Hypothalamus (tissue), 51 donors: ENCODE results near the gene ZNF428.

Experiments used
- DNase-seq, 51 donors: peaks; one replicate each; lab custom pipeline; 2025; lab: John Stamatoyannopoulos, UW

The ZNF428 gene

GRCh38 chr19:43572171-43572588 lies 47.2 kb downstream of the ZNF428 start:
- DNase-seq = no peak

DNA sequence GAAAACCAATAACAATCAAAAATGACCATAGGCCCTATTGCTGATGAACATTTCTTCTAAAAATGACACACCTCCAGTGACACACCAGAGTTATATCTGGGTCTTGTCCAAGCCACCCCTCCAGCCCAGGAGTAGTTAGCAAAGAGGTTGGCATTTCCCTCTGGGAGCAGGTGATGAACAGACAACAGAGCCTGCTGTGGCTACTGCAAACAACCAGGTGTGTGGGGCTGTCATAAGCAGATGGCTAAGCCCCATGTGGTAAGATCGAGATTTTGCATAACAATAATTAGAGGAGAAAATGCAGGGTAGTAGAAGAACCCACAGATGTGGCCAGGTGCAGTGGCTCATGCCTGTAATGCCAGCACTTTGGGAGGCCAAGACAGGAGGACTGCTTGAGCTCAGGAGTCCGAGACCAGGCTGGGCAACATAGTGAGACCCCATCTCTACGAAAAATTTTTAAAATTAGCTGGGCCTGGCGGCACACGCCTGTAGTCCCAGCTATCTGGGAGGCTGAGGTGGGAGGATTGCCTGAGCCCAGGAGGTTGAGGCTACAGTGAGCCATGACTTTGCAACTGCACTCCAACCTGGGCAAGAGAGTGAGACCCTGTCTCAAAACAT lies 49.1 kb downstream of the ZNF428 start:
- no peak for DNase-seq

DNA sequence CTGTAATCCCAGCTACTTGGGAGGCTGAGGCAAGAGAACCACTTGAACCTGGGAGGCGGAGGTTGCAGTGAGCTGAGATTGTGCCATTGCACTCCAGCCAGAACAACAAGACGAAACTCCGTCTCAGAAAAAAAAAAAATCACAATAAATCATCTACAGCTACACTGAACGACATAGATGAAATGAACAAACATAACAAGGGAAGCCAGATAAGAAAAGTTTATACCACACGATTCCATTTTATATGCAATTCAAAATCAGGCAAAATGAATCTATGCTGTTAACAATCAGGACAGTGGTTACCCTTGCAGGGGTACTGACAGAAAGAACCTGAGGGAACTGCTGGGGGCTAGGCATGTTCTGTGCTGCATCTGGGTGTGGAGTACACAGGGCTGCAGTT lies 49.8 kb downstream of the ZNF428 start:
- DNase-seq = no peak

DNA sequence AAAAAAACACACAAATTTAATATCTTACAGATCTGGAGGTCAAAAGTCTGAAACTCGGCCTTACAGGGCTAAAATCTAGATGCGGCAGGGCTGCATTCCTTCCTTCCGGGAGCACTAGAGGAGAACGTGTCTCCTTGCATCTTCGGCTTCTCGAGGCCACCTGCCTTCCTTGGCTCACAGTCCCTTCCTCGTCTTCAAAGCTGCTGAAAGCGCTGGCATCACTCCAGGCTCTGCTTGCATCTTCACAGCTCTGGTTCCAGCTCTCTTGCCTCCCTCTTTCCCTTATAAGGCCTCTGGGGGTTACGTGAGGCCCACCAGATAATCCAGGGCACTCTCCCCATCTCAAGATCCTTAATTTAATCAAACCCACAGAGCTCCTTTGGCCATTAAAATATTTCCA lies 54.6 kb downstream of the ZNF428 start:
- DNase-seq = peak in 2 of 51 donors; percentile 6 to 9

DNA sequence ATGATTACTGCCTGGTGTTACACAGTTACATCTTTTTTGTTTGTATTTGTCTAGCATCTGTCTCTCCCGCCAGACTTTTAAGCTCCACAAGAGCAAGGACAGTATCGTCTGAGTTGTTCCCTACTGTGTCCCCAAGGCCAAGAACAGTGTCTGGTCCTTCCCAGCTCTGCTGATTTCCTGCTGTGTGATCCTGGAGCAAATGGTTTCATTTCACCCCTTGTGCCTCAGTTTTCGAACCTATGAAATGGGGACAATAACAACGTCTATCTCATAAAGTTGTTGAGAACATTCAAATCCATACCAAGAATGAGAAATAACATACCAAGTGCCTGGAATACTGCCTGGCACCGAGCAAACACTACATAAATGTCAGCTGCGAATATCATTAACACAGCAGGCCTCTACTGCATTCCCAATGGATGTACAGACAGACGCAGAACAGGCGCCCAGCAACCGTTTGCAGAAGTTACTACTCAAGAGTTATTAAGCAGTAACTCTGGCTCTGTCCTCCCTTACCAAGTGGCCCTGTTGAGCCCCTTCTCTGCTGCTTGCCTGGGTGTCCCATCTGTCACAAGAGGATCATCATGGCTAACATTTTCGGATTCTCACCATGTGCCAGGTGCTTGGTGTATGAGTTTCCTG lies 55.5 kb downstream of the ZNF428 start:
- no peak for DNase-seq

DNA sequence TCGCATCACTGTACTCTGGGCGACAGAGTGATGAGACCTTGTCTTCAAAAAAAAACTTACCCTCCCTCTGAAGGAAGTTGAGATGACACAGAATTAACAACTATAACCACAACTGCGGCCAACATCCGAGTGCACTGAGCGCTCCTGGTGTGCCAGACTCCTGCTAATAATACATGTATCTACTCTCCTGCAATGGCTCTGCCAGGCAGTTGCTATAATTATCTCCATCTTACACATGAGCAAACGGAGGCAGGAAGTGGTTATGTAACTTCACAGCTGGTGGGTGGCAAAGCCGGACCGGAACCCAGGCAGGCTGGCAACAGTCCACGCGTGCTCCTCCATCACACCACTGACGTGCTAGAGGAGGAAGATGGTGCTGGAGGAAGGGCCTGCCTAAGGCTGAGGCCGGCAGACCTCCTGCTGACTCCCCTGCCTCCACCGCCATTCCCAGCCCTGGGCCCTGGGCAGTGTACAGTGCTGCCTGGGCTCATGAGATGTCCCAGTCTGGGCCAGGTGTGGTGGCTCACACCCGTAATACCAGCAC lies 56.7 kb downstream of the ZNF428 start:
- peak in 45 of 51 donors; percentile 6 to 73 (median 42) for DNase-seq

- no peak for DNase-seq
Observed at GRCh38 chr19:43562226-43562697, 57.2 kb downstream of the ZNF428 start.

GRCh38 chr19:43561139-43561970 lies 58.1 kb downstream of the ZNF428 start:
- no peak for DNase-seq

DNA sequence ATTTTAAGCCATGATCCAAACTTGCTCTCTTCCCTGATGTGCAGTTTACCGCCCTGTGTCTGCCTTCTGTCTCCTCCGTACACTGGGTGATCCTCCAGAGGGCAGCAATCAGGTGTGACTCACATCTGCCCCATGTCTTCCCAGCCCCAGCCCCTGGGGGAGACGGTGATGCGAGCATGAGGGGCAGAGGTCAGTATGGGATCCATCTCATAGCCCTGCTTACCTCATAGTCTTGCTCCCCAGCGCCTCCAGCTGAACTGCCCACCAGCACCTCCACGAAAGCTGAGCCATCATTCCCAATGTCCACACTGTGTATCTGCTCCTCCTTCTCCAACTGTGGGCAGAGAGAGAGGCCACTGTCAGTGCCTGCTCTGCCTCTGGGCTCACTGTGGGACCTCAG lies 58.7 kb downstream of the ZNF428 start:
- DNase-seq = no peak
